Peyer's patch (tissue), 4 donors: Measurements from ENCODE around the gene PHKA2.

Experiments used
- CTCF ChIP-seq, 6 experiments: fragments of 450-650 bp in 4 of 6; fragments of 200-600 bp in 2 of 6; sonication (generic) in 1 of 6; IDR thresholded peaks; one replicate each; pipeline ENCODE4 v1.5.1; 2017 to 2019; ENCODE audit warnings: antibody characterized with exemption in 6 of 6, mild to moderate bottlenecking in 3 of 6, moderate library complexity in 1 of 6
- POLR2A ChIP-seq, 2 donors: fragments of 450-650 bp; IDR thresholded peaks; one replicate each; pipeline ENCODE4 v1.5.1; 2017; ENCODE audit warnings: antibody characterized with exemption in 2 of 2, mild to moderate bottlenecking in 2 of 2, moderate library complexity in 2 of 2

DNA sequence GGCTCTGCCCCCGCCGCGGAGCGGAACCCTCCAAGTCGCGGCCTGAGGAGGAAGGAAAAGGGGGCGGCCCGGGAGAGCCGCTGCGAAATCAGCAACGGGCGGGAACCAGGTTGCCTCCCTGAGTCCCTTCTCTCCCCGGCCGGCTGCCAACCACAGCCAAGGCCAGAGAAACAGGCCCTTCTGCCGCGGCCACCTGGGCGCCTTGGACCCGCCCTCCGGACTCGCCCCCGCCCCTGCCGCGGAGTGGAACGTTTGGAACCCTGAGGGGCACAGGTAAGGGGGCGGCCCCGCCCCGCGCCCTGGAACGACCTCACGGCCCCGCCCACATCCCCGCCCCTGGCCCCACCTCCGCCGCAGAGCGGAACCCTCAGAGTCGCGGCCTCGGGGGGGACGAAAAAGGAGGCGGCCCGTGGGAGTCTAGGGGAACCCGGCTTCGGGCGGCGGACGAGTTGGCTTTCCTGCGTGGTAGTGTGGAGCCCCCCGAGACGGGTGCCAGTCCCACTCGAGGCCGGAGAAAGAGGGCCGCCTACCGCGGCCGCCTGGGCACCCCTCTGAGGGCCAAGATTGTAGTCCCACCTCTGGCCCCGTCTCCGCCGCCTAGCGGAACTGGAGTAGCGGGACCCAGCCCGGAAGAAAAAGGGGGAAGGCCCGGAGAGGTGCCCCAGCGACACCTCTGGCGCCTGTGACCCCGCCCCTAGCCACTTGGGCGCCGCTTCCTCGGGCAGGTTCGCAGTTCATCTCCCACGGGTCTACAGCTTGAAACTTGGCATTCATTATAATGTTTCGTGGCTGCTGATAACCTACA lies 669 bp upstream of the PHKA2 start:
- TF ChIP-seq CTCF (IDR thresholded peaks at IDR 0.05) (peak; percentile 25 to 70 (median 50)), POLR2A (IDR thresholded peaks at IDR 0.05) (peak; percentile 18 to 30)
